Suprapubic skin (tissue), 4 donors: ENCODE data around the gene MAP4K3. TPM values are rescaled to one million over a fixed set of nuclear protein-coding genes. Genes with fewer than 3 reads are reported as not detected.
"Not testable (repeated sequence)": the region's sequence is repeated elsewhere in the genome, so short reads cannot be mapped to it uniquely, and the experiment has no call there.

Source experiments
- DNase-seq, 2 donors: peaks; one replicate each; pipeline ENCODE4 v3.0.0-alpha.2; 2019; ENCODE audit warnings: low spot score in 2 of 2
- H3K27ac ChIP-seq: fragments of 200-600 bp; sonication (generic); one replicate; pipeline ENCODE4 v1.5.1; 2019
- H3K27me3 ChIP-seq: fragments of 200-600 bp; sonication (generic); one replicate; pipeline ENCODE4 v1.5.1; 2019
- H3K36me3 ChIP-seq: fragments of 200-600 bp; sonication (generic); one replicate; pipeline ENCODE4 v1.5.1; 2019
- H3K4me1 ChIP-seq: fragments of 200-600 bp; sonication (generic); one replicate; pipeline ENCODE4 v1.5.1; 2019
- H3K4me3 ChIP-seq: fragments of 200-600 bp; sonication (generic); one replicate; pipeline ENCODE4 v1.5.1; 2019; ENCODE audit warnings: mild to moderate bottlenecking
- H3K9me3 ChIP-seq: fragments of 200-600 bp; sonication (generic); one replicate; pipeline ENCODE4 v1.5.1; 2019
- CTCF ChIP-seq, 2 donors: fragments of 200-600 bp in 1 of 2; fragments of 450-650 bp in 1 of 2; sonication (generic) in 1 of 2; IDR thresholded peaks; one replicate each; pipeline ENCODE4 v1.5.1; 2016 to 2019; ENCODE audit warnings: antibody characterized with exemption in 2 of 2, mild to moderate bottlenecking in 1 of 2, moderate library complexity in 1 of 2
- EP300 ChIP-seq: sonication (generic); formaldehyde crosslinking; IDR thresholded peaks from one replicate; pipeline ENCODE4 v1.6.1; 2017; ENCODE audit warnings: antibody characterized with exemption
- POLR2A ChIP-seq, 2 donors: fragments of 450-650 bp; IDR thresholded peaks; one replicate each; pipeline ENCODE4 v1.6.1; 2017; ENCODE audit warnings: antibody characterized with exemption in 2 of 2, mild to moderate bottlenecking in 2 of 2, moderate library complexity in 2 of 2
- POLR2AphosphoS5 ChIP-seq, 3 donors: sonication (generic); formaldehyde crosslinking; IDR thresholded peaks; one replicate each; pipeline ENCODE4 v1.6.1; 2017; ENCODE audit warnings: antibody characterized with exemption in 3 of 3
- WGBS: methylation state at CpG from one replicate; pipeline ENCODE4 v1.1.5; 2018; 5-methylcytosine and 5-hydroxymethylcytosine counted together
- total RNA-seq, 4 donors: library from RNA; depleted of rRNA; stranded (reverse); fragments of >200 nt; gene quantifications; one replicate each; pipeline ENCODE4 v1.1.0, GENCODE V29; 2016

Gene MAP4K3
- total RNA-seq, 4 donors from 2014 or later = 26.3 to 59.9 (median 37.8) TPM

GRCh38 chr2:39394516-39394961, 42.5 kb downstream of the MAP4K3 start:
- no peak overlapping the region for H3K27ac ChIP-seq
- no peaks in the 10 kb centered on the region for H3K27me3 ChIP-seq

GRCh38 chr2:39392672-39393071, 44.4 kb downstream of the MAP4K3 start:
- Histone ChIP-seq H3K27ac (no peak overlapping the region), H3K4me3 (no peak overlapping the region), H3K9me3 (no peaks in the 10 kb centered on the region), H3K4me1 (peaks cover 10% of the 10 kb centered on the region), H3K27me3 (no peaks in the 10 kb centered on the region), H3K36me3 (no peaks in the 10 kb centered on the region)
- DNase-seq = no peak
- TF ChIP-seq POLR2AphosphoS5 (IDR thresholded peaks at IDR 0.05) (no peak), CTCF (IDR thresholded peaks at IDR 0.05) (no peak)
- 68% methylated on average over 2 of the region's 2 CpGs for WGBS

More at GRCh38 chr2:39394516-39394961, 42.5 kb downstream of the MAP4K3 start:
- no peak for TF ChIP-seq EP300
- no peak for TF ChIP-seq CTCF (IDR thresholded peaks at IDR 0.05)
- TF ChIP-seq POLR2AphosphoS5 (IDR thresholded peaks at IDR 0.05) = no peak
- TF ChIP-seq POLR2A (IDR thresholded peaks at IDR 0.05) = no peak
- no peaks in the 10 kb centered on the region for H3K36me3 ChIP-seq
- no peak for DNase-seq
- 34% methylated on average over 5 of the region's 5 CpGs for WGBS
- no peak overlapping the region for H3K4me3 ChIP-seq
- H3K4me1 ChIP-seq = peaks cover 10% of the 10 kb centered on the region
- H3K9me3 ChIP-seq = no peaks in the 10 kb centered on the region

- TF ChIP-seq POLR2AphosphoS5 (IDR thresholded peaks at IDR 0.05) (no peak), EP300 (no peak), POLR2A (IDR thresholded peaks at IDR 0.05) (no peak), CTCF (IDR thresholded peaks at IDR 0.05) (no peak)
- Histone ChIP-seq H3K36me3 (no peaks in the 10 kb centered on the region), H3K4me3 (no peak overlapping the region), H3K9me3 (no peaks in the 10 kb centered on the region), H3K4me1 (peaks cover 10% of the 10 kb centered on the region), H3K27me3 (no peaks in the 10 kb centered on the region), H3K27ac (no peak overlapping the region)
- 94% methylated on average over 4 of the region's 4 CpGs for WGBS
- no peak for DNase-seq
Measured at GRCh38 chr2:39390216-39390615, 46.9 kb downstream of the MAP4K3 start.

GRCh38 chr2:39386064-39386463, 51.0 kb downstream of the MAP4K3 start:
- H3K4me1 ChIP-seq = no peaks in the 10 kb centered on the region
- no peaks in the 10 kb centered on the region for H3K9me3 ChIP-seq
- no peaks in the 10 kb centered on the region for H3K27me3 ChIP-seq
- TF ChIP-seq POLR2A (IDR thresholded peaks at IDR 0.05) = no peak
- no peak for TF ChIP-seq CTCF (IDR thresholded peaks at IDR 0.05)
- TF ChIP-seq EP300 = no peak
- TF ChIP-seq POLR2AphosphoS5 (IDR thresholded peaks at IDR 0.05) = no peak
- no peaks in the 10 kb centered on the region for H3K36me3 ChIP-seq
- H3K27ac ChIP-seq = no peak overlapping the region
- DNase-seq = no peak
- H3K4me3 ChIP-seq = no peak overlapping the region

- no peaks in the 10 kb centered on the region for H3K27me3 ChIP-seq
- WGBS = 84% methylated on average over 2 of the region's 2 CpGs
- no peak overlapping the region for H3K27ac ChIP-seq
- no peaks in the 10 kb centered on the region for H3K36me3 ChIP-seq
- no peak overlapping the region for H3K4me3 ChIP-seq
- no peak for DNase-seq
- no peak for TF ChIP-seq CTCF (IDR thresholded peaks at IDR 0.05)
- no peak for TF ChIP-seq POLR2A (IDR thresholded peaks at IDR 0.05)
- TF ChIP-seq POLR2AphosphoS5 (IDR thresholded peaks at IDR 0.05) = no peak
- TF ChIP-seq EP300 = no peak
- peaks cover 7% of the 10 kb centered on the region for H3K4me1 ChIP-seq
- no peaks in the 10 kb centered on the region for H3K9me3 ChIP-seq
Measured at GRCh38 chr2:39385172-39385571, 51.9 kb downstream of the MAP4K3 start.

GRCh38 chr2:39384071-39384470, 53.0 kb downstream of the MAP4K3 start:
- not testable (repeated sequence) for DNase-seq, H3K36me3 ChIP-seq, H3K27me3 ChIP-seq, H3K9me3 ChIP-seq, H3K27ac ChIP-seq, H3K4me3 ChIP-seq
- WGBS = 97% methylated on average over 11 of the region's 11 CpGs
- H3K4me1 ChIP-seq = peaks cover 18% of the 10 kb centered on the region
